Fibroblast of mammary gland (primary cell): Measurements from ENCODE around the gene MAGI2.
"Not testable (repeated sequence)": the region's sequence is repeated elsewhere in the genome, so short reads cannot be mapped to it uniquely, and the experiment has no call there.

Source experiments
- DNase-seq: peaks from one replicate; pipeline ENCODE4 v3.0.0-alpha.2; 2010; ENCODE audit warnings: low read depth
- H3K4me3 ChIP-seq: 2 replicates; pipeline ENCODE4 v1.5.1; 2011; ENCODE audit warnings: low read depth, mild to moderate bottlenecking, low read length, moderate library complexity; ENCODE audit not compliant: control insufficient read depth
- CTCF ChIP-seq: conservative IDR thresholded peaks from 2 replicates; pipeline ENCODE4 v1.5.1; 2011; ENCODE audit warnings: low read depth, low read length, inconsistent platforms; ENCODE audit not compliant: control insufficient read depth, insufficient read depth

Gene MAGI2

GRCh38 chr7:78254726-78255055 is 1198.8 kb downstream of the MAGI2 start:
- no peak overlapping the region for H3K4me3 ChIP-seq
- no peak for DNase-seq
- TF ChIP-seq CTCF = no peak

- no peak overlapping the region for H3K4me3 ChIP-seq
- no peak for DNase-seq
- no peak for TF ChIP-seq CTCF
Observed at GRCh38 chr7:78253850-78254725, 1199.4 kb downstream of the MAGI2 start.

- no peak for DNase-seq
- TF ChIP-seq CTCF = no peak
- H3K4me3 ChIP-seq = no peak overlapping the region
Observed at GRCh38 chr7:78248867-78249266, 1204.6 kb downstream of the MAGI2 start.

DNA sequence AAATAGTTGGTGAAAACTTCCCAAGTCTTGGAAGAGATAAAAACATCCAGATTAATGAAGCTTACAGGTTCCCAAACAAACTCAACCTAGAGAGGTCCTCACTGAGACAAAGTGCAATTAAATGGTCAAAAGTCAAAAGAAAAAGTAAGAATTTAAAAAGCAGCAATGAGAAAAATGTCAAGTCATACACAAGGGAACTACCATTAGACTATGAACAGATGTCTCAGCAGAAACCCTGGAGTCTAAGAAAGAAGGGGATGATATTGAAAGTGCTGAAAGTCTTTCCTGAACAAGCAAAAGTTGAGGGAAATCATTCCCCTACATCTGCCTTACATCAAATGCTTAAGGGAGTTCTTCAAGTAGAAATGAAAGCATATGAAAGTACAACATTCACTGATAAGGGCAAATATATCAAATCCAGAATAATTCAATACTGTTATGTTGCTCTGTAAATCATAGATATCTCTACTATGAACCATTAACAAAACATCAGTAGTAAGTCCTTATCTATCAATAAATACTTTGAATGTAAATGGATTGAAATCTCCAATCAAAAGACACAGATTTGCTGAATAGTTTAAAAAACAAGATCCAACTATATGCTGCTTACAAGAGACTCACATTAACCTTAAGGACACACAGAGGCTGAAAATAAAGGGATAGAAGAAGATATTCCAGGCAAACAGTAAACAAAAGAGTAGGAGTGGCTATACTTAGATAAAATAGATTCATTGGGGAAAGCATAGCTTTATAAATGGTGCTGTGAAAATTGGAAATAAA is 1205.4 kb downstream of the MAGI2 start:
- no peak for DNase-seq

GRCh38 chr7:78240179-78240578 is 1213.3 kb downstream of the MAGI2 start:
- not testable (repeated sequence) for DNase-seq, H3K4me3 ChIP-seq

More for the DNA sequence above, 1205.4 kb downstream of the MAGI2 start:
- H3K4me3 ChIP-seq = no peak overlapping the region
- no peak for TF ChIP-seq CTCF

DNA sequence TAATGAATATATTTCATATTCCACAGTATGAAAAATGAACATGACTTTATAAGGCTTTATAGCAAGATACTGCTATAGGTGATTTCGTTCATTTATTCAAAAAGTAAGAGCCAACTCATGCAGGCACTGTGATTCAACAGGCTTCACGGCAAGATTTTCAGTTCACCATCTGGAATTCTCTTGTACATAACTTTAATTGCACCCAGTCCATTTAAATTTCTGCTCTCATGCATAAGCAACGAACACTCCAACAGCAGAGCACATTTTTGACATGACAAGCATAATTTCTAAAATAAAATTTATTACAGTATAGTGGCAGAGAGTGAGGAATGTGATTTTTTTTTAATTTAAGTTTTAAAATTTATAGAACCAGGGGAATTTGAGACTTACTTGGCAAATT is 1218.8 kb downstream of the MAGI2 start:
- no peak for TF ChIP-seq CTCF
- DNase-seq = no peak
- H3K4me3 ChIP-seq = no peak overlapping the region

DNA sequence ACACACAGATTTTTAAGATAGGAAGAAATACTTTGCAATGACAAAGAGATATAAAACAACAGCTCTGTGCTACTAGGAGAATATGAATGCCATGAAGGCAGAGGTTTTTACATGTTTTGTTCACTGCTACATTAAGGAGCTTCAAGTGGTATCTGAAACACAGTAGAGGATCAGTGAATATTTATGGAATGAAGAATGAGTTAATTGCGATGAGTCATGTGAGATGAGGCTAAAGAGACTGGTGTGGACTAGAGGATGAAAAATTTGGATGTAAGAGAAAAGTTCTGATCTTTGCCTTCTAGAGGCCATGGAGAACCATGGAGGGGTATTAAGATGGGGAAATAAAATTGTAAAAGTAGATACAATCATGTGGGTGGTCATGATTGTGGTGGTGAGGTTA is 1220.7 kb downstream of the MAGI2 start:
- TF ChIP-seq CTCF = no peak
- peak; percentile 27 for DNase-seq
- no peak overlapping the region for H3K4me3 ChIP-seq
